WTC11 (cell line): ENCODE data around the gene GAP43. TPM values are rescaled to one million over a fixed set of nuclear protein-coding genes. Genes with fewer than 3 reads are reported as not detected.

Source experiments
- ATAC-seq: fragments of 200-7000 bp; cut with Tn5 transposase; 2 replicates; pipeline ENCODE4 v1.10.0; 2021; ENCODE audit warnings: mild to moderate bottlenecking, moderate library complexity
- CTCF ChIA-PET: fragments of 300-600 bp; sonication (Branson Sonifier 250); formaldehyde crosslinking; loops from one replicate; lab custom pipeline; 2021; ENCODE audit warnings: antibody characterized with exemption; lab: Charles Lee
- POLR2A ChIA-PET: fragments of 350-600 bp; sonication (Branson Sonifier 250); formaldehyde crosslinking; loops from one replicate; lab custom pipeline; 2021; ENCODE audit warnings: antibody characterized with exemption; lab: Charles Lee
- DNase-seq: peaks from one replicate; pipeline ENCODE4 v3.0.0; 2021; ENCODE audit warnings: low spot score
- H3K27ac Mint-ChIP-seq: 2 replicates; pipeline ENCODE4 v1.8.0; 2021; ENCODE audit warnings: mixed read lengths
- H3K27me3 Mint-ChIP-seq: 2 replicates; pipeline ENCODE4 v1.8.0; 2021; ENCODE audit warnings: low read depth, mild to moderate bottlenecking, moderate library complexity, mixed read lengths
- H3K36me3 Mint-ChIP-seq: 2 replicates; pipeline ENCODE4 v1.8.0; 2021; ENCODE audit warnings: mixed read lengths
- H3K4me1 Mint-ChIP-seq: 2 replicates; pipeline ENCODE4 v1.8.0; 2022; ENCODE audit warnings: mixed read lengths
- H3K4me3 Mint-ChIP-seq: 2 replicates; pipeline ENCODE4 v1.8.0; 2021; ENCODE audit warnings: mild to moderate bottlenecking, moderate library complexity, mixed read lengths
- H3K9me3 Mint-ChIP-seq: 2 replicates; pipeline ENCODE4 v1.8.0; 2021; ENCODE audit warnings: mixed read lengths
- ELF4 ChIP-seq: sonication (generic); formaldehyde crosslinking; IDR thresholded peaks from 2 replicates; pipeline ENCODE4 v1.8.1; 2022; ENCODE audit warnings: low read depth, mild to moderate bottlenecking, moderate library complexity, missing genetic modification reagents
- EMX1 ChIP-seq: fragments of 250-450 bp; sonication (Bioruptor Pico); IDR thresholded peaks from 2 replicates; pipeline ENCODE4 v1.8.0; 2021; ENCODE audit warnings: mild to moderate bottlenecking
- FOXP1 ChIP-seq: sonication (generic); formaldehyde crosslinking; IDR thresholded peaks from 2 replicates; pipeline ENCODE4 v1.8.0; 2022; ENCODE audit warnings: missing genetic modification reagents, mild to moderate bottlenecking, moderate library complexity, borderline replicate concordance
- GTF2I ChIP-seq: fragments of 250-450 bp; sonication (Bioruptor Pico); conservative IDR thresholded peaks from 2 replicates; pipeline ENCODE4 v1.4.0; 2021; ENCODE audit warnings: mild to moderate bottlenecking
- KAT7 ChIP-seq: sonication (generic); formaldehyde crosslinking; IDR thresholded peaks from 2 replicates; pipeline ENCODE4 v1.8.1; 2023; ENCODE audit warnings: missing genetic modification reagents, mild to moderate bottlenecking, borderline replicate concordance
- NFYB ChIP-seq: sonication (generic); formaldehyde crosslinking; conservative IDR thresholded peaks from 2 replicates; pipeline ENCODE4 v1.8.0; 2022; ENCODE audit warnings: low read depth, missing genetic modification reagents
- OVOL2 ChIP-seq: fragments of 250-450 bp; sonication (Bioruptor Pico); IDR thresholded peaks from 2 replicates; pipeline ENCODE4 v1.9.0; 2021; ENCODE audit warnings: mild to moderate bottlenecking, borderline replicate concordance
- RORB ChIP-seq: fragments of 250-450 bp; sonication (Bioruptor Pico); IDR thresholded peaks from 2 replicates; pipeline ENCODE4 v1.9.0; 2021; ENCODE audit warnings: mild to moderate bottlenecking
- ZNF219 ChIP-seq: sonication (generic); formaldehyde crosslinking; IDR thresholded peaks from 2 replicates; pipeline ENCODE4 v1.8.0; 2023; ENCODE audit warnings: missing genetic modification reagents, mild to moderate bottlenecking, borderline replicate concordance
- ZNF232 ChIP-seq: sonication (generic); formaldehyde crosslinking; IDR thresholded peaks from 2 replicates; pipeline ENCODE4 v1.8.0; 2022; ENCODE audit warnings: mild to moderate bottlenecking, missing genetic modification reagents
- ZNF671 ChIP-seq: fragments of 250-450 bp; sonication (Bioruptor Pico); IDR thresholded peaks from 2 replicates; pipeline ENCODE4 v1.8.0; 2021; ENCODE audit warnings: mild to moderate bottlenecking
- total RNA-seq: library from RNA; stranded (reverse); gene quantifications from 3 replicates; pipeline ENCODE4 v1.2.3, GENCODE V29; 2021
- TF ChIP-seq, protein P1 (sequence below): fragments of 250-450 bp; sonication (Bioruptor Pico); IDR thresholded peaks from 2 replicates; pipeline ENCODE4 v1.9.0; 2021; ENCODE audit warnings: mild to moderate bottlenecking
- TF ChIP-seq, protein P2 (sequence below): sonication (generic); formaldehyde crosslinking; IDR thresholded peaks from 2 replicates; pipeline ENCODE4 v1.8.1; 2022; ENCODE audit warnings: low read depth, mild to moderate bottlenecking, moderate library complexity, missing genetic modification reagents, borderline replicate concordance
- TF ChIP-seq, protein P3 (sequence below): sonication (generic); formaldehyde crosslinking; conservative IDR thresholded peaks from 2 replicates; pipeline ENCODE4 v1.8.1; 2023; ENCODE audit warnings: mild to moderate bottlenecking, low read depth, missing genetic modification reagents, moderate library complexity
- TF ChIP-seq, protein P4 (sequence below): sonication (generic); formaldehyde crosslinking; IDR thresholded peaks from 2 replicates; pipeline ENCODE4 v1.8.1; 2023; ENCODE audit warnings: mild to moderate bottlenecking, missing genetic modification reagents, moderate library complexity
- TF ChIP-seq, protein P5 (sequence below): sonication (generic); formaldehyde crosslinking; IDR thresholded peaks from 2 replicates; pipeline ENCODE4 v1.8.0; 2023; ENCODE audit warnings: missing genetic modification reagents, mild to moderate bottlenecking, borderline replicate concordance
- TF ChIP-seq, protein P6 (sequence below): fragments of 250-450 bp; sonication (Bioruptor Pico); IDR thresholded peaks from 2 replicates; pipeline ENCODE4 v2.1.2; 2022; ENCODE audit warnings: mild to moderate bottlenecking, moderate library complexity

The GAP43 gene
- total RNA-seq, 1 experiment from 2014 or later, result 19.9 TPM

DNA sequence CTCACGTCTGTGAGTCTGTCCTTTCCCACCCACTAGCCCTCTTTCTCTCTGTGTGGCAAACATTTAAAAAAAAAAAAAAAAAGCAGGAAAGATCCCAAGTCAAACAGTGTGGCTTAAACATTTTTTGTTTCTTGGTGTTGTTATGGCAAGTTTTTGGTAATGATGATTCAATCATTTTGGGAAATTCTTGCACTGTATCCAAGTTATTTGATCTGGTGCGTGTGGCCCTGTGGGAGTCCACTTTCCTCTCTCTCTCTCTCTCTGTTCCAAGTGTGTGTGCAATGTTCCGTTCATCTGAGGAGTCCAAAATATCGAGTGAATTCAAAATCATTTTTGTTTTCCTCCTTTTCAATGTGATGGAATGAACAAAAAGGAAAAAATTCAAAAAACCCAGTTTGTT lies 97.7 kb downstream of the GAP43 start:
- no peak overlapping the region for H3K4me3 Mint-ChIP-seq
- H3K27ac Mint-ChIP-seq, result no peak overlapping the region
- peaks cover 10% of the 10 kb centered on the region for H3K4me1 Mint-ChIP-seq
- H3K36me3 Mint-ChIP-seq, result no peaks in the 10 kb centered on the region
- H3K27me3 Mint-ChIP-seq, result no peaks in the 10 kb centered on the region
- TF ChIP-seq, protein P1, sequence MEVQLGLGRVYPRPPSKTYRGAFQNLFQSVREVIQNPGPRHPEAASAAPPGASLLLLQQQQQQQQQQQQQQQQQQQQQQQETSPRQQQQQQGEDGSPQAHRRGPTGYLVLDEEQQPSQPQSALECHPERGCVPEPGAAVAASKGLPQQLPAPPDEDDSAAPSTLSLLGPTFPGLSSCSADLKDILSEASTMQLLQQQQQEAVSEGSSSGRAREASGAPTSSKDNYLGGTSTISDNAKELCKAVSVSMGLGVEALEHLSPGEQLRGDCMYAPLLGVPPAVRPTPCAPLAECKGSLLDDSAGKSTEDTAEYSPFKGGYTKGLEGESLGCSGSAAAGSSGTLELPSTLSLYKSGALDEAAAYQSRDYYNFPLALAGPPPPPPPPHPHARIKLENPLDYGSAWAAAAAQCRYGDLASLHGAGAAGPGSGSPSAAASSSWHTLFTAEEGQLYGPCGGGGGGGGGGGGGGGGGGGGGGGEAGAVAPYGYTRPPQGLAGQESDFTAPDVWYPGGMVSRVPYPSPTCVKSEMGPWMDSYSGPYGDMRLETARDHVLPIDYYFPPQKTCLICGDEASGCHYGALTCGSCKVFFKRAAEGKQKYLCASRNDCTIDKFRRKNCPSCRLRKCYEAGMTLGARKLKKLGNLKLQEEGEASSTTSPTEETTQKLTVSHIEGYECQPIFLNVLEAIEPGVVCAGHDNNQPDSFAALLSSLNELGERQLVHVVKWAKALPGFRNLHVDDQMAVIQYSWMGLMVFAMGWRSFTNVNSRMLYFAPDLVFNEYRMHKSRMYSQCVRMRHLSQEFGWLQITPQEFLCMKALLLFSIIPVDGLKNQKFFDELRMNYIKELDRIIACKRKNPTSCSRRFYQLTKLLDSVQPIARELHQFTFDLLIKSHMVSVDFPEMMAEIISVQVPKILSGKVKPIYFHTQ (CRISPR knock-in tag), result no peak
- TF ChIP-seq RORB (CRISPR knock-in tag), result no peak
- no peak for TF ChIP-seq ZNF219 (CRISPR knock-in tag)
- no peak for TF ChIP-seq GTF2I (CRISPR knock-in tag)
- TF ChIP-seq NFYB, result no peak
- TF ChIP-seq, protein P2, sequence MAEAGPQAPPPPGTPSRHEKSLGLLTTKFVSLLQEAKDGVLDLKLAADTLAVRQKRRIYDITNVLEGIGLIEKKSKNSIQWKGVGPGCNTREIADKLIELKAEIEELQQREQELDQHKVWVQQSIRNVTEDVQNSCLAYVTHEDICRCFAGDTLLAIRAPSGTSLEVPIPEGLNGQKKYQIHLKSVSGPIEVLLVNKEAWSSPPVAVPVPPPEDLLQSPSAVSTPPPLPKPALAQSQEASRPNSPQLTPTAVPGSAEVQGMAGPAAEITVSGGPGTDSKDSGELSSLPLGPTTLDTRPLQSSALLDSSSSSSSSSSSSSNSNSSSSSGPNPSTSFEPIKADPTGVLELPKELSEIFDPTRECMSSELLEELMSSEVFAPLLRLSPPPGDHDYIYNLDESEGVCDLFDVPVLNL (CRISPR knock-in tag), result no peak
- no peak for TF ChIP-seq EMX1 (CRISPR knock-in tag)
- TF ChIP-seq KAT7 (CRISPR knock-in tag), result no peak
- TF ChIP-seq ZNF671 (CRISPR knock-in tag), result no peak
- ChIA-PET POLR2A (no interaction called here), CTCF (no interaction called here)
- no peak for DNase-seq
- H3K9me3 Mint-ChIP-seq, result no peaks in the 10 kb centered on the region
- ATAC-seq, result no peak

DNA sequence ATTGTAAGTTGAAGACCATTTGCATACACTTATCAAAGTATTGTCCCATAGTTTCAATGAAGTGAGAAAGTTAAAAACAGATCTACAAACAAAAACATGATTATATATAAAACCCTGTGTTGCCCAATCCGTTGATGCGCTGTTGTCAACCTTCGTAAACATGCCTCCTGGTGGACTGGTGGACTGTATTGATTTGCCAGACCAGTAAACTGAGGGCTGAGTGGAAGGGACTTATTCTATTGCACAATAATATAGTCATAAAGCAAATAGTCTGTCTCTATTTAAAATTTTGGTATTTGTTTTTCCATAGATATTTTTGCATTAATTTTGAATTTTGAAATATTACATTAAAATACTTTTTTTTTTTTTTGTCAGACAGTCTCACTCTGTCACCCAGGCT lies 102.5 kb downstream of the GAP43 start:
- Mint-ChIP-seq H3K27ac (no peak overlapping the region), H3K4me3 (no peak overlapping the region), H3K27me3 (no peaks in the 10 kb centered on the region), H3K4me1 (no peaks in the 10 kb centered on the region), H3K36me3 (no peaks in the 10 kb centered on the region), H3K9me3 (no peaks in the 10 kb centered on the region)
- TF ChIP-seq FOXP1 (CRISPR knock-in tag), result no peak
- no peak for TF ChIP-seq OVOL2
- TF ChIP-seq ZNF232, result no peak
- TF ChIP-seq, protein P3, sequence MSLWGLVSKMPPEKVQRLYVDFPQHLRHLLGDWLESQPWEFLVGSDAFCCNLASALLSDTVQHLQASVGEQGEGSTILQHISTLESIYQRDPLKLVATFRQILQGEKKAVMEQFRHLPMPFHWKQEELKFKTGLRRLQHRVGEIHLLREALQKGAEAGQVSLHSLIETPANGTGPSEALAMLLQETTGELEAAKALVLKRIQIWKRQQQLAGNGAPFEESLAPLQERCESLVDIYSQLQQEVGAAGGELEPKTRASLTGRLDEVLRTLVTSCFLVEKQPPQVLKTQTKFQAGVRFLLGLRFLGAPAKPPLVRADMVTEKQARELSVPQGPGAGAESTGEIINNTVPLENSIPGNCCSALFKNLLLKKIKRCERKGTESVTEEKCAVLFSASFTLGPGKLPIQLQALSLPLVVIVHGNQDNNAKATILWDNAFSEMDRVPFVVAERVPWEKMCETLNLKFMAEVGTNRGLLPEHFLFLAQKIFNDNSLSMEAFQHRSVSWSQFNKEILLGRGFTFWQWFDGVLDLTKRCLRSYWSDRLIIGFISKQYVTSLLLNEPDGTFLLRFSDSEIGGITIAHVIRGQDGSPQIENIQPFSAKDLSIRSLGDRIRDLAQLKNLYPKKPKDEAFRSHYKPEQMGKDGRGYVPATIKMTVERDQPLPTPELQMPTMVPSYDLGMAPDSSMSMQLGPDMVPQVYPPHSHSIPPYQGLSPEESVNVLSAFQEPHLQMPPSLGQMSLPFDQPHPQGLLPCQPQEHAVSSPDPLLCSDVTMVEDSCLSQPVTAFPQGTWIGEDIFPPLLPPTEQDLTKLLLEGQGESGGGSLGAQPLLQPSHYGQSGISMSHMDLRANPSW (CRISPR knock-in tag), result no peak
- TF ChIP-seq GTF2I (CRISPR knock-in tag), result no peak
- TF ChIP-seq ELF4 (CRISPR knock-in tag), result no peak
- TF ChIP-seq, protein P4, sequence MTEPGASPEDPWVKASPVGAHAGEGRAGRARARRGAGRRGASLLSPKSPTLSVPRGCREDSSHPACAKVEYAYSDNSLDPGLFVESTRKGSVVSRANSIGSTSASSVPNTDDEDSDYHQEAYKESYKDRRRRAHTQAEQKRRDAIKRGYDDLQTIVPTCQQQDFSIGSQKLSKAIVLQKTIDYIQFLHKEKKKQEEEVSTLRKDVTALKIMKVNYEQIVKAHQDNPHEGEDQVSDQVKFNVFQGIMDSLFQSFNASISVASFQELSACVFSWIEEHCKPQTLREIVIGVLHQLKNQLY (CRISPR knock-in tag), result no peak
- ATAC-seq (no peak), DNase-seq (no peak)
- ChIA-PET CTCF (no interaction called here), POLR2A (no interaction called here)

DNA sequence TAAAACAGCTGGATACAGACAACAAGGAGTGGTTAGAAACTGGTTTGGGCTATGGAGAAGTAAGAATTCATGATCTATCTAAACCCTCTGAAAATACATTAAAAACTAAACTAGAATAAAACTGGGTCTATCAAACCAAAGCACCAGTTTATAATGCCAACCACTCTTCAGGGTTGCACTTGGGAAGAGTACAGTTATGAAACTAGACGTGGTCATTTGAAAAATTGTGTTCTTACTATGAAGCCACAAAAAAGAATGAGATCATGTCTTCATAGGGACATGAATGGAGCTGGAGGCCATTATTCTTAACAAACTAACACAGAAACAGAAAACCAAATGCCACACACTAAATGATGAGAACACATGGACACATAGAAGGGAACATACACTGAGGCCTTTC lies 103.8 kb downstream of the GAP43 start:
- ATAC-seq (no peak), DNase-seq (no peak)
- POLR2A ChIA-PET, result no interaction called here
- CTCF ChIA-PET, result interaction anchor here (2.0 kb wide), 1 partner anchor 57 kb away, joined by 6 read pairs; no protein-coding TSS in a partner anchor
- Mint-ChIP-seq H3K36me3 (no peaks in the 10 kb centered on the region), H3K27me3 (no peaks in the 10 kb centered on the region), H3K9me3 (peaks cover 9% of the 10 kb centered on the region), H3K4me3 (no peak overlapping the region), H3K27ac (no peak overlapping the region), H3K4me1 (no peaks in the 10 kb centered on the region)
- TF ChIP-seq OVOL2, result no peak
- TF ChIP-seq, protein P5, sequence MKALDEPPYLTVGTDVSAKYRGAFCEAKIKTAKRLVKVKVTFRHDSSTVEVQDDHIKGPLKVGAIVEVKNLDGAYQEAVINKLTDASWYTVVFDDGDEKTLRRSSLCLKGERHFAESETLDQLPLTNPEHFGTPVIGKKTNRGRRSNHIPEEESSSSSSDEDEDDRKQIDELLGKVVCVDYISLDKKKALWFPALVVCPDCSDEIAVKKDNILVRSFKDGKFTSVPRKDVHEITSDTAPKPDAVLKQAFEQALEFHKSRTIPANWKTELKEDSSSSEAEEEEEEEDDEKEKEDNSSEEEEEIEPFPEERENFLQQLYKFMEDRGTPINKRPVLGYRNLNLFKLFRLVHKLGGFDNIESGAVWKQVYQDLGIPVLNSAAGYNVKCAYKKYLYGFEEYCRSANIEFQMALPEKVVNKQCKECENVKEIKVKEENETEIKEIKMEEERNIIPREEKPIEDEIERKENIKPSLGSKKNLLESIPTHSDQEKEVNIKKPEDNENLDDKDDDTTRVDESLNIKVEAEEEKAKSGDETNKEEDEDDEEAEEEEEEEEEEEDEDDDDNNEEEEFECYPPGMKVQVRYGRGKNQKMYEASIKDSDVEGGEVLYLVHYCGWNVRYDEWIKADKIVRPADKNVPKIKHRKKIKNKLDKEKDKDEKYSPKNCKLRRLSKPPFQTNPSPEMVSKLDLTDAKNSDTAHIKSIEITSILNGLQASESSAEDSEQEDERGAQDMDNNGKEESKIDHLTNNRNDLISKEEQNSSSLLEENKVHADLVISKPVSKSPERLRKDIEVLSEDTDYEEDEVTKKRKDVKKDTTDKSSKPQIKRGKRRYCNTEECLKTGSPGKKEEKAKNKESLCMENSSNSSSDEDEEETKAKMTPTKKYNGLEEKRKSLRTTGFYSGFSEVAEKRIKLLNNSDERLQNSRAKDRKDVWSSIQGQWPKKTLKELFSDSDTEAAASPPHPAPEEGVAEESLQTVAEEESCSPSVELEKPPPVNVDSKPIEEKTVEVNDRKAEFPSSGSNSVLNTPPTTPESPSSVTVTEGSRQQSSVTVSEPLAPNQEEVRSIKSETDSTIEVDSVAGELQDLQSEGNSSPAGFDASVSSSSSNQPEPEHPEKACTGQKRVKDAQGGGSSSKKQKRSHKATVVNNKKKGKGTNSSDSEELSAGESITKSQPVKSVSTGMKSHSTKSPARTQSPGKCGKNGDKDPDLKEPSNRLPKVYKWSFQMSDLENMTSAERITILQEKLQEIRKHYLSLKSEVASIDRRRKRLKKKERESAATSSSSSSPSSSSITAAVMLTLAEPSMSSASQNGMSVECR (CRISPR knock-in tag), result no peak
- TF ChIP-seq, protein P6, sequence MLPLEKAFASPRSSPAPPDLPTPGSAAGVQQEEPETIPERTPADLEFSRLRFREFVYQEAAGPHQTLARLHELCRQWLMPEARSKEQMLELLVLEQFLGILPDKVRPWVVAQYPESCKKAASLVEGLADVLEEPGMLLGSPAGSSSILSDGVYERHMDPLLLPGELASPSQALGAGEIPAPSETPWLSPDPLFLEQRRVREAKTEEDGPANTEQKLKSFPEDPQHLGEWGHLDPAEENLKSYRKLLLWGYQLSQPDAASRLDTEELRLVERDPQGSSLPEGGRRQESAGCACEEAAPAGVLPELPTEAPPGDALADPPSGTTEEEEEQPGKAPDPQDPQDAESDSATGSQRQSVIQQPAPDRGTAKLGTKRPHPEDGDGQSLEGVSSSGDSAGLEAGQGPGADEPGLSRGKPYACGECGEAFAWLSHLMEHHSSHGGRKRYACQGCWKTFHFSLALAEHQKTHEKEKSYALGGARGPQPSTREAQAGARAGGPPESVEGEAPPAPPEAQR (CRISPR knock-in tag), result no peak
